RWPE1 (cell line): ENCODE data around the gene UFC1.

Source experiments
- CTCF ChIA-PET: fragments of 350-600 bp; sonication (Branson Sonifier 250); formaldehyde crosslinking; extraction: SDS; loops from one replicate; lab custom pipeline; 2021; lab: Yijun Ruan, JAX
- POLR2A ChIA-PET: fragments of 400-600 bp; formaldehyde crosslinking; extraction: SDS; loops from one replicate; lab custom pipeline; 2020; ENCODE audit warnings: antibody characterized with exemption; ENCODE audit not compliant: low non-redundant PET; lab: Yijun Ruan, JAX
- DNase-seq: peaks from one replicate; pipeline ENCODE4 v3.0.0; 2012; ENCODE audit warnings: low spot score
- H3K27ac ChIP-seq: fragments of 450-650 bp; 2 replicates; pipeline ENCODE4 v1.5.1; 2017
- TF ChIP-seq, protein P1 (sequence below): fragments of 450-650 bp; conservative IDR thresholded peaks from 2 replicates; pipeline ENCODE4 v1.5.1; 2017; ENCODE audit warnings: low read depth, mild to moderate bottlenecking

The UFC1 gene

DNA sequence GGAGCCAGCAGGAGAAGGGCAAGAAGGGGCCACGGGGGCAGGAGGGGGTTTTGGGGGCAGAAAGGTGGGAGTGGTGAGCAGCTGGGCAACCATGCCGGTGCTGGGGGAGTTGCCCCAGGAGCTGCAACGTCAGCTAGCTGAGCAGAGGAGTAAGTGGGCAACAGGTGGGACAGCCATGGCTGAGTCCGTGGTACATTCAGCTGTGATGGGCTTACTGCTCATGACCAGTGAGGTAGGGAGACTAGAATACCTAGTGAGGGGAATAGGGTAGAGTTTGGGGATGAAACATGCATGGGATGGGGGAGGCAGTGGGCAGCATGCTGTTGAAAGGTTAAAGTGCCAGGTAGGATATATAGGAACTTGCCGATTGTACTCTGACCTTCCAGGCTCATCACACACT lies 7.9 kb downstream of the UFC1 start:
- CTCF ChIA-PET, result no interaction called here
- peak overlapping the region; percentile 25; the same call in 1 of the 2 replicates for H3K27ac ChIP-seq
- POLR2A ChIA-PET, result no interaction called here

DNA sequence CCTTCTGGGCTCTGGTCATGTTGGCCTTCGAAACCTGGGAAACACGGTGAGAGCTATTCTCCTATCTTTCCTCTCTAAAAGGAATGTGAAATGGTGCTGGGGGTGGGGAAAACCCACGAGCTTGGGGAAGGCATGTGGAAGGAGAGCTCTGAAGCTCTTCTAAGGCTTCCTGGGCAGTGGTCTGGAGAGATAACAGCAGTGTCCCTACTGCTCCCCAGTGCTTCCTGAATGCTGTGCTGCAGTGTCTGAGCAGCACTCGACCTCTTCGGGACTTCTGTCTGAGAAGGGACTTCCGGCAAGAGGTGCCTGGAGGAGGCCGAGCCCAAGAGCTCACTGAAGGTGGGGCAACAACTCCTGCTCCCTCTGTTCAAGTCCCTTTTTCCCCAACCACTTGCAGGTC lies 8.3 kb downstream of the UFC1 start:
- ChIA-PET CTCF (no interaction called here), POLR2A (no interaction called here)
- peak overlapping the region; percentile 25 for H3K27ac ChIP-seq
- no peak for DNase-seq
- TF ChIP-seq, protein P1, sequence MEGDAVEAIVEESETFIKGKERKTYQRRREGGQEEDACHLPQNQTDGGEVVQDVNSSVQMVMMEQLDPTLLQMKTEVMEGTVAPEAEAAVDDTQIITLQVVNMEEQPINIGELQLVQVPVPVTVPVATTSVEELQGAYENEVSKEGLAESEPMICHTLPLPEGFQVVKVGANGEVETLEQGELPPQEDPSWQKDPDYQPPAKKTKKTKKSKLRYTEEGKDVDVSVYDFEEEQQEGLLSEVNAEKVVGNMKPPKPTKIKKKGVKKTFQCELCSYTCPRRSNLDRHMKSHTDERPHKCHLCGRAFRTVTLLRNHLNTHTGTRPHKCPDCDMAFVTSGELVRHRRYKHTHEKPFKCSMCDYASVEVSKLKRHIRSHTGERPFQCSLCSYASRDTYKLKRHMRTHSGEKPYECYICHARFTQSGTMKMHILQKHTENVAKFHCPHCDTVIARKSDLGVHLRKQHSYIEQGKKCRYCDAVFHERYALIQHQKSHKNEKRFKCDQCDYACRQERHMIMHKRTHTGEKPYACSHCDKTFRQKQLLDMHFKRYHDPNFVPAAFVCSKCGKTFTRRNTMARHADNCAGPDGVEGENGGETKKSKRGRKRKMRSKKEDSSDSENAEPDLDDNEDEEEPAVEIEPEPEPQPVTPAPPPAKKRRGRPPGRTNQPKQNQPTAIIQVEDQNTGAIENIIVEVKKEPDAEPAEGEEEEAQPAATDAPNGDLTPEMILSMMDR, result no peak

More for the DNA sequence above, 7.9 kb downstream of the UFC1 start:
- TF ChIP-seq, protein P1, result no peak
- DNase-seq, result no peak

DNA sequence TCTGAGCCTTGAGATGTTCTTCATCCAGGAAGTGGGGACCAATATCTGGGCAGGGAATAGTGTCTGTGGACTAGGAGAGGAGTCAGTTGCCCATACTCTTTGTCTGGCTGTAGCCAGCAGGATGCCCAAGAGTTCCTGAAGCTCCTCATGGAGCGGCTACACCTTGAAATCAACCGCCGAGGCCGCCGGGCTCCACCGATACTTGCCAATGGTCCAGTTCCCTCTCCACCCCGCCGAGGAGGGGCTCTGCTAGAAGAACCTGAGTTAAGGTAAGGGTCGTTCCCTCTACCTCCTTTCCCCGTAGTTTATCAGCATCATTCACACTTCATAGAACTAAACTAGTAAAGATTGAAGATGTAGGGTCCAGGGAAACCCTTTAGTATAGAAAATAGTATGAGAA lies 9.0 kb downstream of the UFC1 start:
- H3K27ac ChIP-seq, result peak overlapping the region; percentile 25
- TF ChIP-seq, protein P1, result no peak
- ChIA-PET POLR2A (no interaction called here), CTCF (no interaction called here)
- DNase-seq, result no peak

DNA sequence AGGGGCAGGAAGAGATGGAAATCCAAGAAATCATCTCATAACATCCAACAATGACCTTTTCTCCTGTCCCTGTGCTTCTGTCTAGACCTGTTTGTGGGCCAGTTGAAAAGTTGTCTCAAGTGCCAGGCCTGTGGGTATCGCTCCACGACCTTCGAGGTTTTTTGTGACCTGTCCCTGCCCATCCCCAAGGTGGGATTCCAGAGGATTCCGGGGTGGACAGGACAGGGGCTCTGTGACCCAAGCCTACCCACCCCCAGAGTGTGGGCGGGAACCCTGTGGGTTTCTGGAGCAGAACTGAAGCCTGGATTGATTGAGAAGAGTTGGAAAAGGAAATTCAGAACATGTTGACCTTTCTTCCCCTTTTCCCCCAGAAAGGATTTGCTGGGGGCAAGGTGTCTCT lies 10.0 kb downstream of the UFC1 start:
- TF ChIP-seq, protein P1, result no peak
- ChIA-PET CTCF (no interaction called here), POLR2A (no interaction called here)
- no peak overlapping the region for H3K27ac ChIP-seq
- DNase-seq, result no peak

DNA sequence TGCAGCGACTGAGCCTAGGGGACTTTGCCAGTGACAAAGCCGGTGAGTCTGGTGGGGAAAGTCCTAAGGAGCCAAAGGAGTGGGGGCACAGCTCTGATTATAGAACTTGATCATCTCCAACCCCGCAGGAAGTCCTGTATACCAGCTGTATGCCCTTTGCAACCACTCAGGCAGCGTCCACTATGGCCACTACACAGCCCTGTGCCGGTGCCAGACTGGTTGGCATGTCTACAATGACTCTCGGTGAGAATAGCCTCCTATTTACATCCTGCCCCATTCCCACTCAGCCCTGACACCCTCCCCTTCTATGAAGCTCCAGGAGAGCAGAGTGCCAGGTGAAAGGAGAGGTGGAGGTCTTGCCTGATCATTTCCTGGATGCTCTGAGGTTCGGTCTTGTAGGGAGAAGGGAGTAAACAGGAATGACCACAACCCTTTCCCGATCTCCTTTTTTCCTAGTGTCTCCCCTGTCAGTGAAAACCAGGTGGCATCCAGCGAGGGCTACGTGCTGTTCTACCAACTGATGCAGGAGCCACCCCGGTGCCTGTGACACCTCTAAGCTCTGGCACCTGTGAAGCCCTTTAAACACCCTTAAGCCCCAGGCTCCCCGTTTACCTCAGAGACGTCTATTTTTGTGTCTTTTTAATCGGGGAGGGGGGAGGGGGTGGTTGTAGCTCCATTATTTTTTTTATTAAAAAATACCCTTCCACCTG lies 11.3 kb downstream of the UFC1 start:
- DNase-seq, result no peak
- CTCF ChIA-PET, result no interaction called here
- POLR2A ChIA-PET, result interaction anchor here (0.6 to 1.3 kb wide), 2 partner anchors 12 to 168 kb away, joined by 3 to 6 read pairs; partner anchors contain the start of gene UFC1
- TF ChIP-seq, protein P1, result no peak
- peak overlapping the region; percentile 84 for H3K27ac ChIP-seq

DNA sequence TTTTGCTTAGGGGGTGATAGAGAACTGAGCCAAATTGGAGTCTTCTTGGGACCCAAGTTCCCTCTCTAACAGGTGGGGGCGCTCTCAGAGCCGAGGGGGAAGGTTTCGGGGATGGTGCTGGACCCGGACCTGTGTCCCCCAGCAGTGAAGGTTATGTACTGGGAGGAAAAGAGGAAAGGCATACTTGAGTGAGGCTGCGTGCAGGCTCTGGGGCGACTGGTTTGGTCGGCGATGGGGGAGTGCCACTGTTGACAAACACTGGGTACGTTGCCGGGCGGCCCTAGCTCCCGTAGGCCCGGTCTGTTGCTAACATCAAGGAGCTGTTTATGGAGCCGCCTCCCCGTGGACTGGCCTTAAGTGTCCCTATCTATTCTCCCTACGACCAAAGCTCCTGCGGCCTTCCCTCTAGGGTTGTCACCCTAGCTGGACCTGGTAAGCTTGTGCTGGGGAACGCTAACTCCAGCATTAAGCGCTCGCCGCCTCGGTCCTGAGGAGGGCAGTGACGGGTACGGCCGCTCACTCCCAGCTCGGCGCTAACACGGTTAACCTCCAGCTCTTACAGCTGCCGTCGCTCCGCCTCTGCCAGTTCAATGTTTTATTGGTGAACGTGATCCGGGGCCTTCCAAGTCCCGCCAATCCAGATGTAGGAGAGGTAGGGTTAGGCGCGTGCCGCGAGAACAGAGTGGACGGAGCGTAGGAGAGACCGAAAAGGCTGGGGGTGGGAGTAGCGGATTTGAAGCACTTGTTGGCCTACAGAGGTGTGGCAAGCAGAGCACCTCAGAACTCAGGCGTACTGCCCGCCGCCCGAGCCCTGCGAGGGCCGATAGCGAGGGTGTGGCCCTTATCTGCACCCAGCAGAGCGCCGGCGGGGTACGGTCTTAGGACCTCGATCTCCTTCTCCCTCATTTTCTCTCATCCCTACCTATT lies 12.2 kb downstream of the UFC1 start, which contains the start of gene PPOX:
Gene PPOX (plus strand): TSS at position 685 of the 927 bp plus-strand sequence. CDS start 422 bp downstream, outside the sequence.
- H3K27ac ChIP-seq, result peak within 1 kb of the TSS; percentile 84
- DNase-seq, result peak; percentile 94
- ChIA-PET POLR2A (interaction anchor here (0.6 to 1.3 kb wide), 2 partner anchors 13 to 169 kb away, joined by 3 to 6 read pairs; partner anchors contain the start of gene UFC1), CTCF (interaction anchor here (0.6 kb wide), 2 partner anchors 15 to 28 kb away, joined by 4 read pairs; no protein-coding TSS in a partner anchor)
- TF ChIP-seq, protein P1, result peak; percentile 71
